GM12801 (cell line): ENCODE measurements around the gene DCANP1.

Experiments
- CTCF ChIP-seq: IDR thresholded peaks from one replicate; pipeline ENCODE4 v1.5.1; 2011; ENCODE audit warnings: control low read depth; ENCODE audit not compliant: insufficient read length; ENCODE audit errors: extremely low read depth

DCANP1 gene

DNA sequence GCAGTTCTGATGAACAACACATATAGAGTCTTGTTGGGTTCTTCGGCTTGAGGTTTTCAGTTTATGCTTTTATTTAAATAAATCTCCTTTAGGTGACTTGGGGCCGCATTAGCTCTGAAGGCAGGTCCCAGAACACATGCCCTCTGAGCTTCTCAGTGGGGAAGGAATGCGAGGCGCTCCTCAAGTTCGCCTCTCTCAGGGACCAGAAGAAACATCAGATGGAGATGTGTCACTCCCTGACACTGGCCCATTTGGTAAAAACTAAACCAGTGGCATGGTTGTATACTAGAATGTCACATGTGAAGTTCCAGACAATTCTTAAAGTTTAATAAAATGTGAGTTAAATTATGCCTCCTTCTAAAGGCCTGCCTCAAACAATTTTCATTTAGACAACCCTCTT, 50.1 kb downstream of the DCANP1 start:
- no peak for TF ChIP-seq CTCF

DNA sequence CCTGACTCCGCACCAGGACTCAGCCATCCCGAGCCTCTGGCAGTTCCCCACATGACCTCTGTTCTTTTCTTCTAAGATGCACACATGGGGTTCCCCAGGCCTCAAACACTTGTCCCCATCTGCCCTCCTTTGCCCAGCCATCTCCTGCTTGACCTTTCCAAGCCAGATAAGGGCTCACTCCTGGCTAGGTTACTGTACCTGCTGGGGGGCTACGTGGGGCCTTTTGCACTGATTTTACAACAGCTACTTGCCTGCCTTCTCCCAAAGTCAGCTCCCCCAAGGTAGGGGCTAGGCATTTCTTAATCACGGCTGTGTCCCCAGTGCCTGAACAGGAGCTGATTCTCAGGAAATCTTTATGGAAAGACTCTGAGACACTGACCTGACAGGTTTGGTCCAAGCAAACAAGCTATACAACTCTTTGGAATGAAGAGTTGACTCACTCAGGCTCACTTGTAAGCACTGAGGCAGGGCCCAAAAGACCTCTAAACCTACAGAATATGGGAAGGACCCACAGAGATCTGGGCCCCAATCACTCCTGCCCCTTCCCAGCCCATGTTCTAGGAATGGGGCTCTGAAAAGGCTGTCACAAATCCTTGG, 50.6 kb downstream of the DCANP1 start:
- TF ChIP-seq CTCF, result no peak

DNA sequence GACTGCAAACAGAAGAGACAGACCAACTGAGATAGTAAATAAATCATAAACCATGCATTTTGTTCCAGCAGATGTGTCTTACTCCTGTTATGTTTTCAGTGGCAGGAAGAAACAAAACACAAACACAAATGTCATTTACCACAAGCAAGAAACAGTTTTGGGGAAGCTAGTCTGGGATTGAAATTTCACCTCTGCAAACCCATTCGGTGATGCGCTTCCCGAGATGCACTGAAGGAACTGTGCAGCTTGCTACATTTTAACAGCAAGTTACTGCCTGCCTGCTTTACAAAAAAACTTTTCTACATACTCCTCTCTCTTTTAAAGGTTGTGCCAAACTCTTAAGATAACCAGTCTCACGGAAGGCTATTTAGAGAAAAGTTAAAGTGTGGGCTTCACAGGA, 51.3 kb downstream of the DCANP1 start:
- TF ChIP-seq CTCF, result no peak

- no peak for TF ChIP-seq CTCF
Measured at GRCh38 chr5:135395451-135395850, 51.7 kb downstream of the DCANP1 start.
